Liver (tissue), 9 donors: ENCODE results near the gene SHB. TPM values are rescaled to one million over a fixed set of nuclear protein-coding genes. Genes with fewer than 3 reads are reported as not detected.

Source experiments
- DNase-seq: peaks from one replicate; pipeline ENCODE4 v3.0.0-alpha.2; 2017; ENCODE audit warnings: low spot score
- H3K27ac ChIP-seq, 2 donors: one replicate each; pipeline ENCODE4 v1.7.0; 2013; ENCODE audit warnings: inconsistent platforms in 2 of 2, low read length in 2 of 2, control low read depth in 1 of 2, low read depth in 1 of 2, mild to moderate bottlenecking in 1 of 2
- H3K27me3 ChIP-seq, 4 donors: one replicate each; pipeline versions ENCODE4 v1.6.1 to v1.7.0; 2013; ENCODE audit warnings: low read length in 3 of 4, inconsistent platforms in 1 of 4, mild to moderate bottlenecking in 1 of 4, moderate library complexity in 1 of 4; ENCODE audit not compliant: control insufficient read depth in 4 of 4, insufficient read depth in 4 of 4
- H3K36me3 ChIP-seq, 4 donors: one replicate each; pipeline versions ENCODE4 v1.6.1 to v1.7.0; 2013; ENCODE audit warnings: low read length in 3 of 4, mild to moderate bottlenecking in 3 of 4, low read depth in 1 of 4, moderate library complexity in 1 of 4; ENCODE audit not compliant: control insufficient read depth in 4 of 4, insufficient read depth in 3 of 4
- H3K4me1 ChIP-seq, 4 donors: one replicate each; pipeline versions ENCODE4 v1.6.1 to v1.7.0; 2013; ENCODE audit warnings: low read length in 3 of 4, mild to moderate bottlenecking in 3 of 4, moderate library complexity in 1 of 4; ENCODE audit not compliant: control insufficient read depth in 4 of 4, insufficient read depth in 4 of 4
- H3K4me3 ChIP-seq, 3 donors: one replicate each; pipeline versions ENCODE4 v1.6.1 to v1.7.0; 2013; ENCODE audit warnings: low read length in 3 of 3, control low read depth in 1 of 3, low read depth in 1 of 3, mild to moderate bottlenecking in 1 of 3
- H3K9ac ChIP-seq, 2 donors: one replicate each; pipeline ENCODE4 v1.7.0; 2013; ENCODE audit warnings: low read length in 2 of 2, mild to moderate bottlenecking in 2 of 2, moderate library complexity in 2 of 2, control low read depth in 1 of 2, low read depth in 1 of 2
- H3K9me3 ChIP-seq, 4 donors: one replicate each; pipeline versions ENCODE4 v1.6.1 to v1.7.0; 2013; ENCODE audit warnings: low read length in 3 of 4; ENCODE audit not compliant: control insufficient read depth in 4 of 4
- EGR1 ChIP-seq, 2 donors: IDR thresholded peaks; 2 replicates each; pipeline ENCODE4 v1.6.1; 2016 to 2018; ENCODE audit warnings: antibody characterized with exemption in 2 of 2, low read depth in 2 of 2
- FOXA1 ChIP-seq: IDR thresholded peaks from 2 replicates; pipeline ENCODE4 v1.6.1; 2016; ENCODE audit warnings: antibody characterized with exemption
- FOXA2 ChIP-seq: IDR thresholded peaks from 2 replicates; pipeline ENCODE4 v1.6.1; 2016; ENCODE audit warnings: antibody characterized with exemption
- GABPA ChIP-seq, 2 donors: IDR thresholded peaks in 1 of 2; conservative IDR thresholded peaks in 1 of 2; 2 replicates each; pipeline ENCODE4 v1.6.1; 2016; ENCODE audit warnings: antibody characterized with exemption in 2 of 2, mild to moderate bottlenecking in 1 of 2, moderate library complexity in 1 of 2
- HNF4A ChIP-seq, 2 donors: conservative IDR thresholded peaks; 2 replicates each; pipeline ENCODE4 v1.6.1; 2016; ENCODE audit warnings: antibody characterized with exemption in 2 of 2, mild to moderate bottlenecking in 2 of 2
- HNF4G ChIP-seq: IDR thresholded peaks from 2 replicates; pipeline ENCODE4 v1.6.1; 2016; ENCODE audit warnings: antibody characterized with exemption
- JUND ChIP-seq, 2 donors: IDR thresholded peaks; 2 replicates each; pipeline ENCODE4 v1.6.1; 2016; ENCODE audit warnings: antibody characterized with exemption in 2 of 2
- MAX ChIP-seq: IDR thresholded peaks from 2 replicates; pipeline ENCODE4 v1.6.1; 2016; ENCODE audit warnings: antibody characterized with exemption
- RAD21 ChIP-seq, 2 donors: IDR thresholded peaks; 2 replicates each; pipeline ENCODE4 v1.6.1; 2016; ENCODE audit warnings: antibody characterized with exemption in 2 of 2, mild to moderate bottlenecking in 2 of 2
- REST ChIP-seq: IDR thresholded peaks from 2 replicates; pipeline ENCODE4 v1.6.1; 2016; ENCODE audit warnings: antibody characterized with exemption, mild to moderate bottlenecking
- RXRA ChIP-seq, 2 donors: IDR thresholded peaks; 2 replicates each; pipeline ENCODE4 v1.6.1; 2017 to 2018; ENCODE audit warnings: antibody characterized with exemption in 2 of 2, mild to moderate bottlenecking in 1 of 2
- SP1 ChIP-seq: IDR thresholded peaks from 2 replicates; pipeline ENCODE4 v1.6.1; 2018; ENCODE audit warnings: antibody characterized with exemption, mild to moderate bottlenecking
- TAF1 ChIP-seq: conservative IDR thresholded peaks from 2 replicates; pipeline ENCODE4 v1.6.1; 2016; ENCODE audit warnings: antibody characterized with exemption, mild to moderate bottlenecking
- YY1 ChIP-seq: IDR thresholded peaks from 2 replicates; pipeline ENCODE4 v1.6.1; 2016; ENCODE audit warnings: antibody characterized with exemption, mild to moderate bottlenecking
- WGBS: extraction: QIAGEN DNeasy Blood & Tissue Kit; methylation state at CpG from one replicate; pipeline ENCODE4 v1.1.7; 2013; 5-methylcytosine and 5-hydroxymethylcytosine counted together
- polyA plus RNA-seq, 2 donors: library from polyadenylated mRNA; stranded (reverse) in 1 of 2; unstranded in 1 of 2; fragments of 200-250 nt in 1 of 2; fragments of >200 nt in 1 of 2; fragmentation: Nextera tagmentation in 1 of 2; extraction: Ambion mirVana in 1 of 2; gene quantifications; one replicate each; pipeline versions ENCODE4 v1.2.1 to v1.2.3, GENCODE V29; 2013 to 2015
- total RNA-seq, 2 donors: library from RNA; depleted of rRNA; stranded (reverse); fragments of >200 nt; gene quantifications; one replicate each; pipeline ENCODE4 v1.2.3, GENCODE V29; 2014
- donor health status: healthy.
- donor health status: healthy.
- donor health status: healthy.
- donor health status: healthy.
- donor health status: healthy.

Gene SHB
- total and polyA plus RNA-seq, 4 donors: 3.4 to 17.3 (median 7.0) TPM

GRCh38 chr9:37880916-37881479, 188.0 kb downstream of the SHB start:
- TF ChIP-seq SP1 (no peak), RXRA (IDR thresholded peaks at IDR 0.05) (no peak), REST (no peak), HNF4G (no peak), FOXA1 (no peak), RAD21 (IDR thresholded peaks at IDR 0.05) (no peak), GABPA (IDR thresholded peaks at IDR 0.05 in 1 of 2, conservative IDR thresholded peaks at IDR 0.05 in 1 of 2) (no peak), TAF1 (no peak)
- WGBS: 93% methylated on average over 2 of the region's 2 CpGs

GRCh38 chr9:37876376-37876775, 192.7 kb downstream of the SHB start:
- H3K27me3 ChIP-seq: no peaks in the 10 kb centered on the region
- H3K4me3 ChIP-seq: no peak overlapping the region
- H3K9ac ChIP-seq: no peak overlapping the region
- no peak for DNase-seq
- WGBS: 97% methylated on average over 1 of the region's 1 CpG
- no peak overlapping the region for H3K27ac ChIP-seq
- TF ChIP-seq REST: no peak
- no peak for TF ChIP-seq JUND (IDR thresholded peaks at IDR 0.05)
- no peak for TF ChIP-seq HNF4A (conservative IDR thresholded peaks at IDR 0.05)
- no peak for TF ChIP-seq HNF4G
- TF ChIP-seq YY1: no peak
- TF ChIP-seq SP1: no peak
- H3K4me1 ChIP-seq: no peaks in the 10 kb centered on the region
- no peaks in the 10 kb centered on the region for H3K9me3 ChIP-seq
- H3K36me3 ChIP-seq: peaks cover 0 to 7% (median 0%) of the 10 kb centered on the region in 4 donors

More at GRCh38 chr9:37880916-37881479, 188.0 kb downstream of the SHB start:
- no peak overlapping the region for H3K4me3 ChIP-seq
- no peaks in the 10 kb centered on the region for H3K27me3 ChIP-seq
- H3K4me1 ChIP-seq: no peaks in the 10 kb centered on the region
- H3K36me3 ChIP-seq: peaks cover 0 to 7% (median 2%) of the 10 kb centered on the region in 4 donors
- H3K9ac ChIP-seq: no peak overlapping the region
- no peaks in the 10 kb centered on the region for H3K9me3 ChIP-seq
- no peak overlapping the region for H3K27ac ChIP-seq
- no peak for DNase-seq

GRCh38 chr9:37873955-37874354, 195.1 kb downstream of the SHB start:
- no peaks in the 10 kb centered on the region for H3K9me3 ChIP-seq
- 99% methylated on average over 2 of the region's 2 CpGs for WGBS
- peaks cover 0 to 7% (median 0%) of the 10 kb centered on the region in 4 donors for H3K36me3 ChIP-seq
- H3K27ac ChIP-seq: no peak overlapping the region
- H3K9ac ChIP-seq: no peak overlapping the region
- no peaks in the 10 kb centered on the region for H3K27me3 ChIP-seq
- no peak overlapping the region for H3K4me3 ChIP-seq
- H3K4me1 ChIP-seq: no peaks in the 10 kb centered on the region
- no peak for DNase-seq
- no peak for TF ChIP-seq GABPA (IDR thresholded peaks at IDR 0.05 in 1 of 2, conservative IDR thresholded peaks at IDR 0.05 in 1 of 2)
- no peak for TF ChIP-seq JUND (IDR thresholded peaks at IDR 0.05)
- no peak for TF ChIP-seq RAD21 (IDR thresholded peaks at IDR 0.05)
- TF ChIP-seq EGR1 (IDR thresholded peaks at IDR 0.05; ENCODE audit: low read depth in 2 of 2): no peak
- TF ChIP-seq TAF1: no peak
- TF ChIP-seq FOXA1: no peak
- TF ChIP-seq HNF4A (conservative IDR thresholded peaks at IDR 0.05): no peak
- TF ChIP-seq REST: no peak
- TF ChIP-seq FOXA2: no peak
- TF ChIP-seq MAX: no peak
- no peak for TF ChIP-seq HNF4G
- no peak for TF ChIP-seq YY1
